GM18511 (cell line): Measurements from ENCODE around the gene HOXB3.

Experiments used
- ATAC-seq: cut with Tn5 transposase; IDR thresholded peaks from one replicate; pipeline ENCODE4 v1.9.1; 2021; ENCODE audit warnings: mild to moderate bottlenecking, moderate library complexity; ENCODE audit not compliant: unreplicated experiment

HOXB3 gene

GRCh38 chr17:48559840-48560817 lies 29.9 kb downstream of the HOXB3 start:
- ATAC-seq: no peak

DNA sequence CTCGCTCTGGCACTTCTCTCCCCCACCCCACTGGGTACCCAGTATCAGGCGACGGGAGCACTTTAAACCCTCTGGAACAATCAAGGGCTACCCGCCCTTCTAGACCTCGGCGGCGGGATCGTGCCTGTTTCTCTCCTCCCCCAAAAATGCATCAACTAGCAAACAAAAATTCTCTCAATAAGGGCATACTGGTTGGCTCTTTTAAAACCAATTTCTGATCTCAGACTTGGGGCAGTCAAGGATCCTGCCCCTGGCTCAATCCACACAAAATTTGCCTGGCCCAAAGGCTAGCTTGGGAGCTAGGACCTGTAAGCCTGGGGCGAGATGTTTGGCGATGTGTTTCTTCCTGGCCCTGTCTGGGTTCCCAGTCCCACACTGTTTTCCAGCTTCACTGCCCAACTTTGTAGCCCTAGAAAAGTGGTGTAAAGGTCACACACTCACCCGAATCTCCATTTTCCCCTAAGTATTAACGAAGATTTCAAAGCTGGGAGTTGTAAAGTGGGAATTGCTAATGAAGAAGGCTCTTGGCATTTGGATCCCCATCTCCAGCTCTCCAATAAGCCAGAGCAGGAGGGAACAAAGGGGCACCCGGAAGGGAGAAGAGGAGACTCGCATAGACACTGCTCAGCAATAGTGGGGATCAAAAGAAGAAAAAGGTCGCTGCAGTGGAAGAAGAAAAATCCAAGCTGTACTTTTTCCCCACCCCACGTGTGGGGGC lies 30.8 kb downstream of the HOXB3 start:
- no peak for ATAC-seq

GRCh38 chr17:48558831-48559121 lies 31.3 kb downstream of the HOXB3 start:
- ATAC-seq: no peak

DNA sequence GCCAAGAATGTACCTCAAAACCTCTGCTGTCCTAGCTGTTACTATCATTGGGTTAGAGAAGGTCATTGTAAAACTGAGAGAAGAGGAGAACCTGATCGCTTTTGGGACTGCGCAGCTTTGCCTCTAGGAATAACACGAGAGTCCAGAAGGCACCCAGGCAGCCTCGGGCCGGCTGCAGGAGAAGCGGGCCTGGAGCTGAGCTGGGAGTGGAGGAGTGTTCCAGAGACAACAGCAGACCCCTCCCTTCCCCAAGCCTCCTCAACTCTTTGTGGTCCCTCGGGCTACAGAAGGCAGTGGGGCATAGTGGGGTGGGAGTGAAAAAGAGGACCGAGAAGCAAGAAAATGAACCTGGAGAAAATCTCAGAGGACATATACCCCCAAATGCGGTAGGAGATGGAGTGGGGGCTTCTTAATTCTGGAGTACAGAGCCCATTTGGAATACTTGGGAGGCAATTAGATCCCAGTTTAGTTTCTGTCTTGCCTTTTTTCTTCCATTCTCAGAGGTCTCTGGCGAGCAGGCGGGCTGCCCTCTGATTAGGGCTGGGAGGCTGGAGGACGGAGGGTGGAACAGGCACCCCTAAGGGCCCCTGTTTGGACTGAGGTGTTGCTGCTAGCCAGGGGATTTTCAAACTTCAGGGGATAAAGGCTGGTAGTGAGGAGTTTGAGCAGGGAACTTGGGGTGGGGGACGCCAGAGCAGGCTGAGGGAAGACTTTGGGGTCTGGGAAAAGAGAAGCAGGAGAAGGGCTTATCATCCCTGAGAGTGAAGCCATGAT lies 31.8 kb downstream of the HOXB3 start:
- no peak for ATAC-seq

DNA sequence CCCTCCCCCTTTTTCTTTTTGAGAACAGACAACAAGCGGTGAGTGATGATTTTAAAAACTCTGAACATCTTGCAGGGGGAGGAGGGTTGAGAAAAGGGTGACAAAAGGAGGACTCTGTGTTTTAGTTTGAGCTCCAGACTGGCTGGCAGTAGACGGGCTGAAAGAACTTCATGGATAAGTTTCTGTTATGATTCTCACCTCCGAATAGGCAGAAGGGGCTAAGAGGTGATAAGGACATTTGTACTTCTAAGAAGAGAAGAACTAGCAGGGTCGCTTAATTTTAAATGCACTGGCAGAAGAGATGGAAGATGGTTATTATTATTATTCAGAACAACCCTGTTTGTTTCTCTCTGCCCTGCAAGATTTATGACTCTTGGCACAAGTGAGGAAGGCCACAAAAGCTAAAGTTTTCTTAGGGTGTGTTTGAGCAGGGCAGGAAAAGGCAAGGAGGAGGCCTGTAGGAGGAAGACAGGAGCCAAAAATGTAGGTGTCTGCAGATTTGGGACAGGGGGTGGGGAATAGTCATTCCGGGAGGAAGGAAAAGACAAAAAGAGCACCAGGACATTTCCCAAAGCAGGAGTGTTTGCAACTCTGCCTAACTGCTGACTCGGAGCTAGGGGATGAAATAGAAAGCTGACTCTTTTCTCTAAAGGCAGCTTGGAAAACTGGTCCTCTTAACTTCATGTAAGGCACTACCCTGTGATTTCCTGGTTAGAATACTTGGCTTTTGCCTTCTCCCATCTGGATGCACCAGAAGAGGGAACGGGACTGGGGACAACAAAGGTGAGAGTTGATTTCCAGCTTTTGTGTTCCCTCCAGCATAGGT lies 33.3 kb downstream of the HOXB3 start:
- no peak for ATAC-seq

DNA sequence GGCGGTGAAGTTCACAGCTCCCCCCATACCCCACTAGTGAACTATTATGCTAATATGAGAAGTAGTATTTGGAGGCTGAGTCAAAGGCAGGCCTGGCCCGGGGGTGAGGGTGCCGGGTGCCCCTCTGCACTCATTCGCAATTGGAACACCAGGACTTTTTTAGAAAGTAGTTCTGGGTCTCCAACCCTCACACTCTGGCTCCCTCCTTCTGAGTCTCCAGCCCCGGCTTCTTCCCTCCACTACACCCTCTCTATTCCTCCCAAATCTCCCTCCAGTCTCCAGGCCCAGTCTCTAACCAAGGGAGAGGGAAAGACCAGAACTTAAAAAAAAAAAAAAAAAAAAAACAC lies 33.8 kb downstream of the HOXB3 start:
- no peak for ATAC-seq

DNA sequence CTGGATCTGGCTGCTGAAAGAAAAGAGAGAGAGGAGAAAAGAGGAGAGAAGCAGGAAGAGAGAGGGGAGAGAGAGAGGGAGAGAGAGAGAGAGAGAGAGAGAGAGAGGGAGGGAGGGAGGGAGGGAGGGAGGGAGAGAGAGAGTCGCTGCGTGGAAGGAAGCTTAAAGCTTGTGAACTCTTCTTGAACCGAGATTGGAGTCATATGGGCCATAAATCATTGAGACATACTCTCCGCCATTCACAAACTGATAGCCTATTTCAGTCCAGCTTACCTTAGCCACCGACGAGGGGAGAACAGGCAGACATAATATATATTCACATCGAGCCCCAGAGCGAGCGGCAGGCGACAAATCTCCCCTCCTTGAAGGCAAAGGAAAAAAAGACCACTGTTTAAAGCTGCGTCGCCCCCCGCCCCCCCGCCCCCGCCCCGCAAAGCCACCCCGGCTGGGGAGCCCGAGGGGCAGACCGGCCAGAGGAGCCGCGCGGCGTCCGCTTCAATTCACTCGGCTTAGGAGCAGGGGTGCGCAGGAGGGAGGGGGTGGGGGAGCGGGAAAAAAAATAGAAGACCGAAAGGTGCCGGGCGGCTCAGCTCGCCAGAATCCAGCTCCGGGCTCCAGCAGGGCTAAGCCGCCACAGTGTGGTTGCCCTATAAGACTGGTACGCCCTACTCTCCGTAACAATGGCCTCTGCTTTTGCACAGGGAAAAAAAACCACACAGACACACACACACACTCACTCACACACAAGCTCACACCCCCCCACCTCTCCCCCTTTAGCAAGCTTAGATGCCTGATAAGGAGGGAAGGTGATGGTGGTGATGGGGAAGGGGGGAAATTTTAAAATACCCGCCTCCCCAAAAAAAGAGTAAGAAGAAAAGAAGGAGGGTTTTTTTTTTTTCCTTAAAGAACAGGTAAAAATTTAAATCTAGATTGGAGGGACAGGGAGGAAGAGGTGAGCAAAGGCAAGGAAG lies 34.5 kb downstream of the HOXB3 start:
- no peak for ATAC-seq

DNA sequence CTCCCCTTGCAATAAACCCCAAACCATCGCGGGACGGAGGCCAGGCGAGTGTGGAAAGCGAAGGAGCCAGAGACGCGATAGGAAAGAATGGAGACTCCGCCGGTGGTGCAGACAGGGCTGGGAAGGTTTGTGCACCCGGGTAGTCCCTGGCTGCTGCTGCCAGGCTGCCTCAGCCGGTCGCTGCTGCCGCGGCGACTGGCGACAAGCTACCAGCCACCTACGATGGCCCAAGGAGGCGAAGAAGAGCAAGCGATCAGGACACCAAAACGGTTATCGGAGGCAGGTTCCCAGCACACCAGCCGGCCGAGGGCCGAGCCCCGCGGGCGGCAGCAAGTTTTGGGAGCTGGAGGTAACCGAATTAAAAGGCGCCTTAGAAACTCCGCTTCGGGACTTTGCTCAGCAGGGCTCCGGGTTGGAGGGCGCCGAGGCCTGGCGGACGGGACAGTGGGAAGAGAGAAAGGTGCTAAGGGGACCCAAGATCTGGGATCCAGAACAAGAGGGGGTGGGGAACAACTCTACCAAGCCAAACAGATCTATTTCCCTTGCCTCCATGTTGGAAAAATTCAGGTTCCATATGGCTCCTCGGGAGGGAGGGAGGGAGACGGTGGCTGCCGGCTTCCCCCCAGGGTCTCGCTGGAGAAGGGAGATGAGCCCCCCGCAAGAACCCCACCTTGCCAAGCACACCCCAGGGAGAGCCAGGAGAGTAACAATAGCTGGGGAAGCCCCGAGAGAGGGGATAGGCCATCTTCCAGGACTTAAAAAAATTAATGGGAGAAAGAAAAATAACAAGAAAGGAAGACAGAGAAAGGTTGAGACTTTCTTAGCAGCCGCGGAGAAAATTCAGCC lies 35.4 kb downstream of the HOXB3 start:
- ATAC-seq: no peak

DNA sequence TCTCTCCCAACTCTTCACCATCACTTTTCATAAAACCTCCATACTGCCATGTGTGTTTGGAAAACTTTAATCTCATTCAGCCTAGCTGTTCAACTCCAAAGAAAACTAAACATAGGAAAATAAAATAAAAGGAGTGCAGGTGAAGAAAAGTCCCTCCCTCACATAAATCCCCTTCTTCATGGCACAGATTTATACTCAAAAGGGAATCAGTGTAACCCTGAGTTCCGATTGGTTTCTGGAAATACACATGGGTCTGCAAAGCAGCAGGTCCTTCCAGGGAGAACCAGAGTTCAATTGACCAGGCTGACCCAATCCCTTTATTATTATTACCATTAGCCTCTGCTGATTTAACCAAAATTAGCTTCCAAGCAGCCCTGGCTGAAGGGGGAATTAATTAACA lies 36.2 kb downstream of the HOXB3 start:
- ATAC-seq: no peak

GRCh38 chr17:48553190-48553547 lies 36.9 kb downstream of the HOXB3 start:
- ATAC-seq: no peak

DNA sequence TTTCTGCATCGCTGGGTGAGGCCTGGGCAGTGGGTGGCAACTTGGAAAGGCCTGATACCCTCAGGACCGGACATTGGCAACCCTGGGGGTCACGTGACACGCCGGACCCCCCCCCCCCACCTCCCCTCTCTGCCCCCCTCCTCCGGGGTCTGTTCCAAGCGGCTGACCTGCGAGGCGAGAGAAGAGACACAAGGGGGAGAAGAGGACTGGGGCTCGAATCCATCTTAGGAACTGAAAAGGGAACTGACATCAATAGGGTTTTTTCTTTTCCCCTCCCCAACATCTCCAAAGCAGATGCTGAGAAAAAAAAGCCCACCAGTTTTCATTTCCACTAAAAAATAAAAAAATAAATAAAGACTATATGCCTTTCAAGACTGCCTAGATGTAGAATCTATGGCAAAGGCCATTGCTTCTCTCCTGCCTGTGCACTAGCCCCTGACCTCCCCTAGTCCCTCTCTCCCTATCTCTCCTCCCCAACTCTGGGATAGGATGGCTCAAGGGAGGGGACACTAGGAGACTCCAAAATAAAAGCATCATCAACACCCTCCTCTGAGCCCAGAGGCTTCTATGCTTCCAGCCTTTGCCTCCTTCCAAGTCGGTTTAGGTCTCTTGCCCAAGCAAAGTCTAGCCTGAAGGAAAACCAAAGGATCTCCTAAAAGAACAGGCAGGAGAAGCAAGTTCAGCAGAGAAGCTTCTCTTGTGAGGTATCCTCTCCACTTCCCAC lies 37.4 kb downstream of the HOXB3 start:
- ATAC-seq: no peak

DNA sequence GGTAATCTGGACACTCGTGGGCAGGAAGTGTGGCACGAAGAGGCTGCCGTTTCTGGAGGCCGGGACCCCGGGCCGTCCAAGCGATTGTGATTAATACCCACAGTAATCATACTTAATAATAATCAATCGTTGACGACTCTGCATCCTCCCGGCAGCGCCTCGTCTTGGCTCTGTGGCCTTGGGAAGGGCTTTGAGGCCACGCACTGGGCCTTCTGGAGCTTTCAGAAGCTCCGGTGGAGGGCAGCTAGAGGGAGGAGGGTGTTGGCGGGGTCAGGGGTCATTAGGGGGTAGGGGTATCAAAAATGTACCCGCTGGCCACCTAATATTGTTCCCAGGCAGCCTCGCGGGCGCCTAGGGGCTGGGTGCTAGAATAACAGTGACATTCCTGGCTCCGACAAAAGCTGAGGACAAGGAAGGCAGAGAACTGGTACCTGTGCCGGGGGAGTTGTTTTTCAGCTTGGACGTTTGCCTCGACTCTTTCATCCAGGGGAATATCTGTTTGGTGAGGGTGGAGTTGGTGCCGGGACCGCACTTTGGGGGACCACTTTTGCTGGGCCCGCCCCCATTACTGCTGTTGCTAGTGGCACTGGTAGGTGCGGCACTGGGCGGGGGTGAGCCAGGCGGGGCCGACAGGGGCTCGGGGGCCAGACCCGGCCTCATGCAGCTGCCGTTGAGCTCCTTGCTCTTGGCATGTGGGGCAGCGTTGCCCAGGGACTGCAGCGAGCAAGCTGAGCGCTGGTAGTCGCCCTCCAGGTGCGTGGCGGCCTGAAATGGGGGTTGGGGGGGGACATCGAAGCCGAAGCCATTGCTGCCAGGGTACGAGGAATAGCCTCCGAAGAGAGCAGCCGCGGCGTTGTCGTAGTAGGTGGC lies 38.2 kb downstream of the HOXB3 start:
- no peak for ATAC-seq

DNA sequence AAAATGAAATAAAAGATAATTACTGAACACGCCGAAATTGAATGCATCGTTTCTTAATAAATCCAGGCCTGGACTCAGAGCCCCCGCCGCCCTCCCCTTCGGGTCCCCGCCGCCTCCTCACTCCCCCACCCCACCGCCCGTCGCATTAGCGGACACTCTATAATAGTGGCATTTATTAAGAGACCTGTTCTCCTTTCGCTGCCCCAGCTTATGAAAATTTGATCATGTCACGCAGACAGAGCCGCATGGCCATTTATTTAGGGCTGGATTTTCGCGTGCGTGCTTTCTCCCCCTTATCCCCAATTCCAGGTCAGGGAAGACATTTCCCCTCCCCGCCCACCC lies 38.9 kb downstream of the HOXB3 start:
- no peak for ATAC-seq

DNA sequence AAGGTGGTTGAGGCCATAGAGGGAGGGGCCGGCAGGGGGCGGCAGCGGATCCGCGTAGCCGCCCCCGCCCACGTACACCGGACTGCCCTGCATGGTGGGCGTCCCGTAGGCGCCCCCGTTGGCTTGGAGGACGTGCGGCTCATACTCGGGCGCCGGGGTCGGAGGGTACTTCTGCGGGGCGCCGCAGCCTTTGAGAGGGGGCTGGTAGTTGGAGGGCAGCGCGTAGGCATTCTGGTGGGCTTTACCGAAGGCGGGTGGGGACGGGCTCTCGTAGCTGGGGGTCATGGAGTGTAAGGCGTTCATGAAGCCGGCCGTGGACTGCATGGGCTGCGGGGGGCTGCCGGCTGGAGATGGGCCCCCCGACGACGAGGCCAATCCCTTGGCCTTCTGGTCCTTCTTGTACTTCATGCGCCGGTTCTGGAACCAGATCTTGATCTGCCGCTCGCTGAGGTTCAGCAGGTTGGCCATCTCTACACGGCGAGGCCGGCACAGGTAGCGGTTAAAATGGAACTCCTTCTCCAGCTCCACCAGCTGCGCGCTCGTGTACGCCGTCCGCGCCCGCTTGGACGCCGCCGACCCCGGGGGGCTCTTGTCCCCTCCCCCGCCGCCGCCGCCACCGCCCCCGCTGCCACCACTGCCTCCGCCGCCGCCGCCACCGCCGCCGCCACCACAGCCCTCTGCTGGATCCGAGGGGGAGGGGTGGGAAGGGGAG lies 39.4 kb downstream of the HOXB3 start:
- ATAC-seq: no peak

GRCh38 chr17:48549914-48550501 lies 40.0 kb downstream of the HOXB3 start:
- ATAC-seq: no peak

DNA sequence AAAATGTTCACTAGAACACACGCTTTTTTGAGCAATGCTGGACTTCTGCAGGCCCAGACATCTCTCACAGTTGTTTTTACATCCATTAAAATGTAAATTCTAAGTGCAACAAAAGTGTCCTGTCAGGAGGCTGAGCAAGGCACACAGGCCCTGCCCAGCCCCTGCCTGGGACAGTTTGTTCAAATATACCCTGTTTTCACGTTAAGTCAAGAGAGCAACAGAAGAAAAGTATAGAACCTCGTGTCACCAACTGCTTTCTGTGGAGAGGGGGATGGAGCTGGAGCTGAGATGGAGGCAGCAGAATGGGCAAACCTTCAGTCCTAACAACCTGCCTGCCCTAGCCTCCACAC lies 40.8 kb downstream of the HOXB3 start:
- no peak for ATAC-seq
